HuH-7.5 (cell line): ENCODE results near the gene HSPA12A.

Experiments
- DNase-seq: peaks from one replicate; pipeline ENCODE4 v3.0.0; 2011; ENCODE audit warnings: low spot score

Gene HSPA12A

GRCh38 chr10:116743266-116744064, 1.1 kb upstream of the HSPA12A start:
- DNase-seq = no peak

DNA sequence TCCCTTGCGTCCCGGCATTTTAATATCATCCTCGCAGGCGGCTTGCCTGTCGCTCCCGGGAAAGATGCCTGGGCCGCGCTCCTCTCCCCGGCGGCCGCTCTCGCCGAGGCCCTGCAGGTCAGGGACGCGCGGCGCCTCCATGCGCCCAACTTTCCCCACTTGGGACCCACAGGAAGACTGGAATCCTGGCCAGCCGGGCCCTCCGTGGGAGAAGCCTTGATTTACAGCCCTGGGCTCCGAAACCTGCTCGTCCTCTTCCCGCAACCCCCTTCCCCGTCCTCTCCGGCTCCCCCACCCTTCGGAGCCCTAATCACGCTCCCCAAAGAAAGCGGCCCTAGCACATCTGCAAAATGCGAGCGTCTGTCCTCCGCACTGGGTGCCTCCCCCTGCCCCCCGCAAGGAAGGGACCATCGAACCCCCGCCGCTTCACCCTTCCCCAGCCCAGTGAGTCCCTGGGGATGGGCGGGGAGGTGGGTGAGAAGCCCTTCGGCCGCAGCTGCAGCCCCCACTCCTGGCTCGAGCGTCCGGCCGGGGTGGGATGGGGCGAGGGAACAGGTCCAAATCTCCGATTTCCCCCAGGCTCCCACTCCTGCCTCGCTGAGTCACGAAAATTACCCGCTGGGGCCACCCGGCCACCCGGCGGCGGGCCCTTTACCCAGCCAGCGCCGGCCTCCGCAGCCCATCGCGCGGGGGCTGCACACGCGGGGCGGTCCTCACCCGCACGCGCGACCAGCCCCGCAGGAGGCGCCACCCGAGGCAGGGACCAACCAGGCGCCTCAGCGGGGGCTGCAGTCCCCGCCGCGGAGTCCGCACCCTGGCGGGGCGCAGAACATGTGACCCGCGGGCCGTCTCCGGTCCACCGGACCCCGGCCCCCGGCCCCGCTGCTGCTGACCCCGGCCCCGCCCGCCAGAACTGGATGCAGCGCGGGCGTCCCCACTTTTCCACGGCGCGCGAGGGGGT, 695 bp downstream of the HSPA12A start:
- DNase-seq = no peak

- DNase-seq = no peak
Observed at GRCh38 chr10:116740971-116741370, 1.4 kb downstream of the HSPA12A start.

DNA sequence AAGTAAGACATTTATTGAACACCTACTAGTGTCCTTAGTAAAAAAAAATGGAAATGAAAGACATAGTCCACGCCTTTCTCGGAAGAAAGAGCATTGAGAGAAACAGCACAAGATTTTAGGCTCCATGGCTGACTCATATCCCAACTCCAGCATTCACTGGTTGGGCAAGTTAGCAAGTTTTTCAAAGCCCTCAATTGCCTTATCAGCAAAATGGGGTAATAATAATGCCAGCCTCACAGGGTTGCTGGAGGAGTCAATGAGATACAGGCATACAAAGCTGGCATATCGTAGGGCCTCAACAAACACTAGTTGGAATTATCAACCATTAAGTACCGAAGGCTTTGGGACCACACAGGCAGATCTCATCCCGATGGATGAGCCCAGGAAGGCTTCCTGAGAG, 4.0 kb downstream of the HSPA12A start:
- no peak for DNase-seq

DNA sequence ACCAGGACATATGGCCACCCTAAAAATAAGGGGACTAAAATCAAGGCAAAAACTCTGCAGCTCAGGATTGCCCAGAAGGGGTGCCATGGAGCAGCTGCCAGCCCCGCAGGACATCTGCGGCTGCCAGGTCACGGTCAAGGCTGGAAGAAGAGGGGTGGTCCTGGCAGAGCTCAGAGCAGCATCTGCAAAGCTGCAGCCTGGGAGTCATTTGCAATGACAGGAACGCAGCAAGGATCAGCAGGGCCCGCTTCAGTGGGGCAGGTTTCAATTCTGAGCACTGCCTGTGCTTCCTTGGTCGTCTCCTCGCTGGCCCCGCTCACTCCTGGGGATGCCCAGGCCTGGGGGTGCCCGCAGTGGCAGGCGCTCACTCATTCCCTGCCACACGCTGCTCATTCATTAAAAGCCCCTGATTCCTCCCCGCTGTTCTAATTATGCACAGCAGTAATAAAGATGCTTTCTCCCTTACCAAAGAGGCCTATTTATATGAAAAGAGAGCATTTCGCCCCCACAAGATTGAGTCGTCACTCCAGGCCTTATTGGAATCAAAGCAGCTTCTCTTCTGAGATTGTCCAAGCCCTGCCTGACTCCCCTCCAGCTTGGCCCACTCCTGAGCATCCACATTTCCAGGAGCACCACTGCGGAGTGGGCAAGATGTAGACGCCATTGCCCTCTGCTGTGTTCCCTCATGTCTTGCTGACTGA, 4.6 kb downstream of the HSPA12A start:
- DNase-seq = no peak

DNA sequence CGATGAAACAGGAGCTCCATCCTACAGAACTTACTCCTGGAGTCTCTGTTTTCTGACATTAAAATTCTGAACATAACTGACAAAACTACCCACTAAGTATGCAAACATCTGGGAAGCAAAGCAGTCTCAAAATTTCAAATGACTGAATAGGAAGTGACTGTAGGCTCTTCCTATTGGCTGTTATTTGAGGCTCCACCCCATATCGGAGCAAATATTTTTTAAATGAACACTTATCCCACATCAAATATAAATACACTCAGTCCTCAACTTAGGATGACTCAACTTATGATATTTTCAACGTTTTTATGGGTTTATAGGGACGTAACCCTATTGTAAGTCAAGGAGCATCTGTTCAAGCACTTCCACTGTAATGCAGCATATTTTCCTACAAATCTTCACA, 8.8 kb downstream of the HSPA12A start:
- no peak for DNase-seq

- DNase-seq = no peak
Observed at GRCh38 chr10:116732573-116732972, 9.8 kb downstream of the HSPA12A start.

DNA sequence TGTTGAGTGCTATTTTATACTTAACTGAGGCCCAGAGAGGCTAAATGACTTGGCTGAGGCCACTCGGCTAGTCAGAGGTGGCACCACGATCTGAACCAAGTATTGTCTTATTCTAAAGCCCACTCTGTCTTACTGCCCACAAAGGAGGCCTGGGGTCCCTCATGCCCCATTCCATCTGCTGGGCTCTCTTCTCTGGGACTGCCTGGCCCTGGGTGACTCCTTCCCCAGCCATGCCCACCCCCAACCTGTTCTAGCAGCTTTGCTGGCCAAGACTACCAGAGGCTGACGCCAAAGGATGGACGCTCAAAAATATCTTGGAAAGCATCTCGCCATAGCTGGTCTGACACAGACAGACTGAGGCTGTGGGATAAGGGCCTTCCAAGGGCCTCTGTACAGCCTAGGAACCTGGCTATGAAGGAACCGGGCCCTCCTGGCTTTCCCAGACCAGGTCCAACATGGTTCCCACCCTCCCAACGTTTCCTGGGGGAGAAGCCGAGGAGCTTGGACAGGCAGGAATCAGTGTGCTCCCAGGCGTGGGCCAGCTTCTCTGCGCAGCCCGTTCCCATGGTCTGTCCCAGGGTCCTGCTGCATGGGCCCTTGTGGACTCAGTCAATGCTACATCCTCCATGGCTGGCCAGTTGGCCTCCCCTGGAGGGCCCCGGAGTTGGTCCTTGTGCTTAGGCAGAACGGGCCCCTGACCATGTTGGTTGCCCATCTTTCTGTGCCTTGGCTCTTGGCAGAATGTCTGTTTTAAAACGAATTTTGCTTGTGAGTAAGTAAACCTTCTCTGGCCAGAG, 11.7 kb downstream of the HSPA12A start:
- DNase-seq = no peak

- DNase-seq = no peak
Observed at GRCh38 chr10:116729243-116729642, 13.1 kb downstream of the HSPA12A start.

DNA sequence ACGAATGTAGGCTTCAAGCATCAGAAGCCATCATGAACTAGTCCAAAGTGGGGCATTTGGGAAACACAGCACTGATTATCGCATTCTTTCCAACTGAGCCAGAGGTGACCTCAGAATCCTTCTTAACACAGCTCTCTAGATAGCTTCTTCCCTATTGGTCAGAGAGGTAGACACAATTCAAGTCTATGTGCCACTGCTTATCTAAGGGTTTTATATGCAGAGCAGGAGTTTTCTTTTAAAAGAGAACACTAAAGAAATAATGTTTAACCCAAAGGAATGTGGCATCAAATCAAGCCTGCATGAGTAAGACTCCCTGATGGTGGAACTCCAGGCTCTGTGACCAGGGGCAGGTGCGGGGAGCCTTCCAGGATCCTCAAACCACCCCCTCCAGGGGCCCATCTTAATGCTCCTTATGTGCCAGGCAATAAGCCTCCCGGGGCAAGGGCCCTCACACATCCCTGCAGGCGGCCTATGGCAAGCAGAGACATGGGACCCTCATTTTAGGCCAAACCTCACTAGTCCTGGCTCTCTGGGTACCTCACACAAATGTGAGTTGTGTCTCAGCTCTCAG, 13.8 kb downstream of the HSPA12A start:
- no peak for DNase-seq

DNA sequence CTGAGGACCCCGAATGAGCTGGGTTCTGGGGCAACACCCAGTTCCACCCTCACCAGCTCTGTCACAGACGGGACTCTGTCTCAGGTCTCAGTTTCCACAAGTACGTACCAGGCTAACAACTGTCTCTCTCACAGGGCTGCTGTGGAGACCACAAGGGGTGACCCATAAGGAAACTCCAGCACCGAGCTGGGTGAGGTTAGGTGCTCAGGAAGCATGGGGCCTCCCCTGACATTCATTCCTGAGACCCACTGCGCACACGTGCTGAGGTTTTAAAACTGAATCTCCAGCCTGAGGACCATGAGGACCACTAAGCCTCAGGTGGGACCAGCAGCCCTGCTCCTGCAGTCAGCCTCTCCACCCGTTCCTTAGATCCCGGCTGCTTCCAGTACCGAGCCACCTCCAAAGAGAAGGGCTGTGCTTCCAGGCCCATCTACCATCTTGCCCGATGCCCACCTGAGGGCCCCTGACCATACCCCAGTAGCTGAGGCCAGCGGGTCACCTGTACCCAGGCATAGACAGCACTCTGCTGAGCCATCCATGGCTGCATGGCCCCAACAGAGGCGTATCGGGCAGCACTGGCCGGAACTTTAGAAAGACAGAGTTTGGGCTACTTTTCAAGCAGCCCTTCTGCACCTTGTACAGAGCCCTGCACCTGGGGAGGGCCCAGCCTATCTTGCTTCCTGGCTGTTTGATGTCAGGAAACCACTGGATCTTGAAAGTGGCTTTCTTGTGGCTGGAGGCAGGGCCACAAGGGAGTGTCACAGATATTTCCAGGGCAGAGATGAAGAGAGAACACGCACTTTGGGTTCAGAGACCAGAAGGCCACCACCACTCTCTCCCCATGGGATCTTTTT, 18.7 kb downstream of the HSPA12A start:
- no peak for DNase-seq

DNA sequence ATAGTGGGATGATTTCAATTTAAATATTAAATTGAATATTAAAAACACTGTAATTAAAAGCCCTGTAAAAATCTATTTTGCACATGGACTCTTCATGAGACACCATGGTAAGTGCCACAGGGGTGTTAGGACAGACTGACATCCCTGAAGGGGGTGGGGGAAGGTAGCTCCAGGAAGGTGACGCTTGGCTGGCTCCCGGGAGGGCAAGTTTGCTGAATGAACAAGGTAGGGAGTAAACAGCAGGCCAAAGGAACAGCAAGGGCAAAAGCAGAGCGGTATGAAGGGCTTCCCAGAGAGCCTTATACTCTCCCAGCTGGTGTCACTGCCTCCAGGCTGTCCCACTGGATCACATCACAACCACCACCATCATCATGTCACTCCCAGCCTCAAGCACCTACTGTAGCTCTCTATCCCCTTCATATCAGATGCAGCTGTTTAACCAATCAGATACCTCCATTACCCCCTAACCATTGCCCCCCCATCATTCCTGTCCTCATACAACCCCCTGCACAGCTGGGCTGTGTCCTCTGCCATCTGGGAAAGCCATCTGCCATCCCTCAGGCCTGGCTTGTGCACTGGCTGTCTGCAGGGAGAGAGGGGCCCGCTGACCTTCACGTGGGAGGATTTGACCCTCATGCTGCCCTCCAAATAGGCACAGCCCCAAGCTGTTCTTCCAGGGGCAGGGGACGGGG, 19.5 kb downstream of the HSPA12A start:
- no peak for DNase-seq

DNA sequence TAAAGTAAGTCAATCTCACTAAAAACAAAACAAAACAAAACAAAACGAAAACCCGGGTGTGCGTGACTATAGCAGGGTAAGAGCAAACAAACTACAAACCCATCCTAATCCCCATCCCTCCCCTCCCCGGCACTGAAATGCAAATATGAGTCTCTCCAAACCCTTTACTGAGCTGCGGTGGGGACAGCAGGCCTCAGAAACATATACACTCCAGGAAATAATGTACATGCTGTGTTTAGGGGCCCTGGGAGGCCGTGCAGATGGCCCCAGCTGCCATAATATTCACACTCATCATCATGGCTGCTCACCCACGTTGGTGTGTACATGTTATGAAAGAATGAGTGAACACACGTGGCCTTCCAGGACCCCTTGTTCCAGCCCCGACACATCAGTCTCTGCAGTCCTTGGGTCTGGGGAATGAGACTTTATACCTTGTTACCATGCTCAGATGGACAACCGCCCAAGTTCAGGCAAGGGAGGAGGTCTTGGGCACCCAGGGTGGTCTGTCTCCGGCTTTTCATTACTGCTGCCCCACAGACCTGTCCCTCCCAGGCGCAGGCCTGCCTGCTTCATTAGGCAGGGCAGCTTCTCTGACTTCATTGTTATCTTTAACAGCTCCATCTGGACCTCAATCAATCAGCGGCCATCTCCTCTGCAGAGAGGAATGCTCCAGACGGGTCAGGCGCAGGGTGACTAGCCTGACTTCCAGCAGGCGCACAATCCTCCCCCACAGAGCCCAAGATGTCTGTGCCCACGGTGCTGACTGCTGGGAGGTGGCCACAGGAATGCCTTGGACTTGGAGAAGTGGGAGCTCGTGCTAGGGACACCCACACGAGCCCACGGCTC, 20.6 kb downstream of the HSPA12A start:
- DNase-seq = no peak

DNA sequence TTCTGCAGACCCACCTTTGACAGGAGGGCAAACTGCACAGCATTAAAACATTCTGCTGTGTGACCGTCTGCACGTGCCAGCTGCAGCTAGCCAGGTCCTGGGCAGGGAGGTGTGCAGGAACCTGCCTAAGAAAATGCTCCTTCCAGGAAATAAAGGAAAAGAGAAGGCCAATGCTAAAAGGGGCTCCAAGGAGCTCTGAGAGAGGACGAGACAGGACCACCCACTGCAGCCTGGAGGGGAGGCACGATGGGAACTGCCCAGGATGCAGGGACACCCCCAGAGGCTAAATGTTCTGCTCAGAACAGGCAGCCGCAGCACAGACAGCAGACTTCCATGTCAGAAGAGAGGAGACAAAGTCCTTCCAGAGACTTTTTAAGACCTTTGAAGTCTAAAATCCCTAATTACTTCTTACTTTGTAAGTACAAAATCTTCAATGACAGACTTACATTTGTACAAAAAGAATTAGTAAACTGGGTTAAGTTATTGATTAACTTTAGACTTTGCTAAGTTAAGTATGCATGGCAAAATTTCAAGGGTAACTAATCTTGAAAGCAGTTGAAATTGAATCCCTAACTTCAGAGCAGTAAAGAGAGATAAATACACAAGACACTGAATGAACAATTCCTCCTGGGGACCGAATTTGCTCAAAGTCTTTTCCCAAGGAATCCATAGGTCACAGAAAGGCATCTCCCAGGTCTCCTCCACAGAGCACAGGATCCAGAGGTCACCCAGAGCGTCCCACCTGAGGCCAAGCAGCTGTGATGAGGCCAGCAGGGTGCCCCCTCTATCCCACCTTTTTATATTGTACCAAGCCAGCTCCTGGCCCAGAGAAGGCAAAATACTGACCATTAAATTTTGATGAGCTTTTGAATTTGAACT, 21.5 kb downstream of the HSPA12A start:
- DNase-seq = no peak

DNA sequence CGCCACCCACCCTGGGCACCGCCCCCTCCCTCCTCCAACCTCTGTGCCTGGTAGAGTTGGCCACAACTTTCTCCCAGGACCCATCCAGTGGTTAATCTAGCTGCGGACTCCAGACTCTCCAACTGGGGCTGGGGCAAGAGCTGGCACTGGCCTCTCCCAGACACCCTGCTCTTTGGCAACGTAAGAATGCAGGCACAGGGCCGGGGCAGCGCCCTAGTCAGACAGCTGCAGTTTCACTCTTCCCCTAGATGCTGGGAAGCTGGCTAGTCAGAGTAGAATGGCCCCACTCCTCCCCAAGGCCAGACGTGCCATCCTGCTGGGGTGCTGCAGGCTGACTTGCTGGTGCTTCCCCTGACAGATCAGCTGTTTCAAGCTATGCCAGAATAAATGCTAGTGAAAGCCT, 22.1 kb downstream of the HSPA12A start:
- no peak for DNase-seq

GRCh38 chr10:116719804-116720203, 22.6 kb downstream of the HSPA12A start:
- DNase-seq = no peak

DNA sequence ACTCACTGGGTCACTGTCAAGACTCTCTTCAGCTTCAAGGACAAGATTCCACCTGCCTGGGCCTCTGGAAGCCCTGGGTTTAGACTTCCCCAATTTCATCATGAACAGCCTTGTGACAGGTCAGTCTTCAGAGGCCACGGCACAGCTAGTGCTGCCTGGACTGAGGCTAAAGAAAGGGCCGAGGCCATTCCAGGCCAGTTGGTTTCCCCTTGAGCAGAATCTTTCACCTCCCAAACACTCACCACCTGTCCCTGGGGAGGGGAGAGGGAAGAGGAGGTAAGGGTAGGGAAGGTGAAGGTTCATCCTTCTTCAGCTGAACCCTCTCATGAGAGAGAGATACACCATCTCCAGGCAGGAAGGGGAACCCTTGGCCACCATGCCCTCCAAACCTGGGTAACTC, 24.3 kb downstream of the HSPA12A start:
- DNase-seq = no peak

GRCh38 chr10:116716381-116716780, 26.0 kb downstream of the HSPA12A start:
- no peak for DNase-seq
